ENCODE measurements around the gene DAB1. TPM values are rescaled to one million over a fixed set of nuclear protein-coding genes. Genes with fewer than 3 reads are reported as not detected.

DAB1 gene
- total RNA-seq, 1 donor from 2014 or later: 0.27 TPM

GRCh38 chr1:57086154-57086553 is 337.7 kb downstream of the DAB1 start:
- Mint-ChIP-seq H3K9me3 (ENCODE audit: unreplicated experiment) (no peaks in the 10 kb centered on the region), H3K27ac (ENCODE audit: unreplicated experiment) (no peak overlapping the region), H3K27me3 (ENCODE audit: unreplicated experiment) (peaks cover 5% of the 10 kb centered on the region), H3K4me1 (ENCODE audit: unreplicated experiment) (no peaks in the 10 kb centered on the region), H3K4me3 (ENCODE audit: unreplicated experiment) (no peak overlapping the region), H3K36me3 (ENCODE audit: unreplicated experiment) (no peaks in the 10 kb centered on the region)
- DNase-seq (ENCODE audit: extremely low spot score, unreplicated experiment): no peak
- TF ChIP-seq CTCF (IDR thresholded peaks at IDR 0.05): no peak

- Mint-ChIP-seq H3K4me3 (ENCODE audit: unreplicated experiment) (no peak overlapping the region), H3K4me1 (ENCODE audit: unreplicated experiment) (no peaks in the 10 kb centered on the region), H3K36me3 (ENCODE audit: unreplicated experiment) (no peaks in the 10 kb centered on the region), H3K27me3 (ENCODE audit: unreplicated experiment) (peaks cover 5% of the 10 kb centered on the region), H3K27ac (ENCODE audit: unreplicated experiment) (no peak overlapping the region), H3K9me3 (ENCODE audit: unreplicated experiment) (no peaks in the 10 kb centered on the region)
- TF ChIP-seq CTCF (IDR thresholded peaks at IDR 0.05): no peak
- DNase-seq (ENCODE audit: extremely low spot score, unreplicated experiment): no peak
Measured at GRCh38 chr1:57084701-57085100, 339.2 kb downstream of the DAB1 start.

GRCh38 chr1:57082711-57083439 is 341.0 kb downstream of the DAB1 start:
- no peaks in the 10 kb centered on the region for H3K9me3 Mint-ChIP-seq (ENCODE audit: unreplicated experiment)
- H3K27ac Mint-ChIP-seq (ENCODE audit: unreplicated experiment): no peak overlapping the region
- H3K36me3 Mint-ChIP-seq (ENCODE audit: unreplicated experiment): no peaks in the 10 kb centered on the region
- H3K4me1 Mint-ChIP-seq (ENCODE audit: unreplicated experiment): no peaks in the 10 kb centered on the region
- no peak for TF ChIP-seq CTCF (IDR thresholded peaks at IDR 0.05)
- DNase-seq (ENCODE audit: extremely low spot score, unreplicated experiment): no peak
- no peak overlapping the region for H3K4me3 Mint-ChIP-seq (ENCODE audit: unreplicated experiment)
- peaks cover 7% of the 10 kb centered on the region for H3K27me3 Mint-ChIP-seq (ENCODE audit: unreplicated experiment)

GRCh38 chr1:57079454-57080157 is 344.3 kb downstream of the DAB1 start:
- Mint-ChIP-seq H3K27me3 (ENCODE audit: unreplicated experiment) (peaks cover 13% of the 10 kb centered on the region), H3K9me3 (ENCODE audit: unreplicated experiment) (no peaks in the 10 kb centered on the region), H3K4me3 (ENCODE audit: unreplicated experiment) (no peak overlapping the region), H3K36me3 (ENCODE audit: unreplicated experiment) (no peaks in the 10 kb centered on the region), H3K27ac (ENCODE audit: unreplicated experiment) (no peak overlapping the region), H3K4me1 (ENCODE audit: unreplicated experiment) (no peaks in the 10 kb centered on the region)
- no peak for DNase-seq (ENCODE audit: extremely low spot score, unreplicated experiment)
- TF ChIP-seq CTCF (IDR thresholded peaks at IDR 0.05): peak; percentile 40

GRCh38 chr1:57072401-57073110 is 351.3 kb downstream of the DAB1 start:
- no peak for DNase-seq (ENCODE audit: extremely low spot score, unreplicated experiment)
- Mint-ChIP-seq H3K9me3 (ENCODE audit: unreplicated experiment) (no peaks in the 10 kb centered on the region), H3K4me3 (ENCODE audit: unreplicated experiment) (no peak overlapping the region), H3K4me1 (ENCODE audit: unreplicated experiment) (no peaks in the 10 kb centered on the region), H3K27ac (ENCODE audit: unreplicated experiment) (no peak overlapping the region), H3K27me3 (ENCODE audit: unreplicated experiment) (peaks cover 7% of the 10 kb centered on the region), H3K36me3 (ENCODE audit: unreplicated experiment) (no peaks in the 10 kb centered on the region)
- no peak for TF ChIP-seq CTCF (IDR thresholded peaks at IDR 0.05)

Data from osteocyte (in vitro differentiated cells).